H9 (cell line): ENCODE measurements around the gene MUC5B. TPM values are rescaled to one million over a fixed set of nuclear protein-coding genes. Genes with fewer than 3 reads are reported as not detected.
A peak's percentile ranks its signal among the peaks of the same experiment; 100 is the strongest.

Source experiments
- DNase-seq: peaks from one replicate; pipeline ENCODE4 v3.0.0-alpha.2; 2017
- H2AFZ ChIP-seq: one replicate; pipeline ENCODE4 v1.6.1; 2013; ENCODE audit warnings: mild to moderate bottlenecking, low read length, control low read depth, moderate library complexity
- H2AK5ac ChIP-seq: 2 replicates; pipeline ENCODE4 v1.6.1; 2013; ENCODE audit warnings: low read length, control low read depth, mixed read lengths; ENCODE audit not compliant: insufficient read length
- H2BK120ac ChIP-seq: one replicate; pipeline ENCODE4 v1.6.1; 2013; ENCODE audit warnings: low read depth, mild to moderate bottlenecking, low read length, control low read depth, inconsistent platforms; ENCODE audit not compliant: poor library complexity, severe bottlenecking
- H2BK12ac ChIP-seq: 2 replicates; pipeline ENCODE4 v1.6.1; 2013; ENCODE audit warnings: low read length, control low read depth, mixed read lengths, low read depth; ENCODE audit not compliant: insufficient read length
- H2BK15ac ChIP-seq: 2 replicates; pipeline ENCODE4 v1.6.1; 2013; ENCODE audit warnings: low read depth, low read length, control low read depth
- H2BK20ac ChIP-seq: one replicate; pipeline ENCODE4 v1.6.1; 2013; ENCODE audit warnings: low read depth, mild to moderate bottlenecking, low read length, control low read depth, inconsistent platforms; ENCODE audit not compliant: poor library complexity, severe bottlenecking
- H2BK5ac ChIP-seq: 2 replicates; pipeline ENCODE4 v1.6.1; 2013; ENCODE audit warnings: low read length, control low read depth, mixed read lengths; ENCODE audit not compliant: insufficient read length
- H3K14ac ChIP-seq: 2 replicates; pipeline ENCODE4 v1.6.1; 2013; ENCODE audit warnings: low read length, control low read depth; ENCODE audit not compliant: insufficient read depth
- H3K18ac ChIP-seq: 2 replicates; pipeline ENCODE4 v1.6.1; 2013; ENCODE audit warnings: low read depth, mild to moderate bottlenecking, mixed read lengths, low read length, control low read depth; ENCODE audit not compliant: insufficient read length
- H3K23ac ChIP-seq: 2 replicates; pipeline ENCODE4 v1.6.1; 2013; ENCODE audit warnings: low read length, control low read depth, mixed read lengths, low read depth; ENCODE audit not compliant: insufficient read length
- H3K23me2 ChIP-seq: 2 replicates; pipeline ENCODE4 v1.6.1; 2013; ENCODE audit warnings: low read depth, mild to moderate bottlenecking, mixed read lengths, low read length, control low read depth; ENCODE audit not compliant: insufficient read length, poor library complexity, severe bottlenecking
- H3K27ac ChIP-seq: 2 replicates; pipeline ENCODE4 v1.5.1; 2013; ENCODE audit warnings: low read length, control low read depth, mixed read lengths, low read depth; ENCODE audit not compliant: insufficient read length
- H3K27me3 ChIP-seq: 2 replicates; pipeline ENCODE4 v1.6.1; 2013; ENCODE audit warnings: low read length, control low read depth, inconsistent platforms; ENCODE audit not compliant: insufficient read depth
- H3K4ac ChIP-seq: 2 replicates; pipeline ENCODE4 v1.6.1; 2013; ENCODE audit warnings: low read depth, mild to moderate bottlenecking, control low read depth, inconsistent platforms, low read length, moderate library complexity
- H3K4me1 ChIP-seq: 2 replicates; pipeline ENCODE4 v1.6.1; 2013; ENCODE audit warnings: low read length, control low read depth, inconsistent platforms; ENCODE audit not compliant: insufficient read depth
- H3K4me2 ChIP-seq: 2 replicates; pipeline ENCODE4 v1.6.1; 2013; ENCODE audit warnings: low read length, control low read depth, mixed read lengths; ENCODE audit not compliant: insufficient read length, insufficient read depth
- H3K56ac ChIP-seq: 2 replicates; pipeline ENCODE4 v1.6.1; 2013; ENCODE audit warnings: low read depth, mild to moderate bottlenecking, mixed read lengths, low read length, control low read depth; ENCODE audit not compliant: insufficient read length
- H3K79me1 ChIP-seq: 2 replicates; pipeline ENCODE4 v1.6.1; 2013; ENCODE audit warnings: low read depth, mild to moderate bottlenecking, moderate library complexity, low read length, control low read depth, inconsistent platforms; ENCODE audit not compliant: insufficient read depth, poor library complexity, severe bottlenecking
- H3K79me2 ChIP-seq: 2 replicates; pipeline ENCODE4 v1.6.1; 2013; ENCODE audit warnings: low read length, control low read depth, inconsistent platforms; ENCODE audit not compliant: insufficient read depth
- H3K9ac ChIP-seq: 2 replicates; pipeline ENCODE4 v1.6.1; 2013; ENCODE audit warnings: low read length, control low read depth, mixed read lengths; ENCODE audit not compliant: insufficient read length; ENCODE audit errors: extremely low read depth
- H3K9me3 ChIP-seq: one replicate; pipeline ENCODE4 v1.6.1; 2013; ENCODE audit warnings: low read depth, low read length, inconsistent platforms; ENCODE audit not compliant: control insufficient read depth
- H3T11ph ChIP-seq: one replicate; pipeline ENCODE4 v1.6.1; 2013; ENCODE audit warnings: mild to moderate bottlenecking, low read length, control low read depth, inconsistent platforms
- H4K20me1 ChIP-seq: one replicate; pipeline ENCODE4 v1.6.1; 2013; ENCODE audit not compliant: control insufficient read depth, insufficient read length, insufficient read depth
- H4K5ac ChIP-seq: 2 replicates; pipeline ENCODE4 v1.6.1; 2013; ENCODE audit warnings: low read depth, mild to moderate bottlenecking, mixed read lengths, low read length, control low read depth; ENCODE audit not compliant: insufficient read length
- H4K8ac ChIP-seq: replicated peaks from 2 replicates; pipeline ENCODE4 v1.6.1; 2013; ENCODE audit warnings: low read length, control low read depth, mixed read lengths, low read depth; ENCODE audit not compliant: insufficient read length
- H4K91ac ChIP-seq: 2 replicates; pipeline ENCODE4 v1.6.1; 2013; ENCODE audit warnings: low read depth, mild to moderate bottlenecking, moderate library complexity, mixed read lengths, low read length, control low read depth; ENCODE audit not compliant: insufficient read length
- H3K27ac Mint-ChIP-seq, 3 experiments: 2 replicates in 2 of 3; 3 replicates in 1 of 3; pipeline ENCODE4 v1.8.0; 2020 to 2021; ENCODE audit warnings: mixed read lengths in 3 of 3, mild to moderate bottlenecking in 1 of 3, moderate library complexity in 1 of 3
- H3K27me3 Mint-ChIP-seq: 2 replicates; pipeline ENCODE4 v1.8.0; 2021; ENCODE audit warnings: low read depth, mild to moderate bottlenecking, moderate library complexity, mixed read lengths
- H3K36me3 Mint-ChIP-seq, 3 experiments: 2 replicates in 2 of 3; 3 replicates in 1 of 3; pipeline ENCODE4 v1.8.0; 2020 to 2021; ENCODE audit warnings: low read depth in 3 of 3, mixed read lengths in 3 of 3; ENCODE audit not compliant: insufficient read depth in 1 of 3
- H3K4me1 Mint-ChIP-seq, 2 experiments: 2 replicates each; pipeline ENCODE4 v1.8.0; 2020; ENCODE audit warnings: mixed read lengths in 2 of 2
- H3K4me3 Mint-ChIP-seq, 2 experiments: 2 replicates in 1 of 2; 3 replicates in 1 of 2; pipeline ENCODE4 v1.8.0; 2020 to 2021; ENCODE audit warnings: mild to moderate bottlenecking in 2 of 2, mixed read lengths in 2 of 2, moderate library complexity in 1 of 2
- H3K9me3 Mint-ChIP-seq, 2 experiments: 2 replicates in 1 of 2; 3 replicates in 1 of 2; pipeline ENCODE4 v1.8.0; 2020; ENCODE audit warnings: mild to moderate bottlenecking in 2 of 2, mixed read lengths in 2 of 2, moderate library complexity in 1 of 2
- WGBS: extraction: QIAGEN DNeasy Blood & Tissue Kit; methylation state at CpG from one replicate; pipeline ENCODE4 v1.1.7; 2013; ENCODE audit warnings: missing lambda C conversion rate, low lambda C conversion rate, mixed read lengths; ENCODE audit not compliant: insufficient read length; ENCODE audit errors: extremely low coverage; 5-methylcytosine and 5-hydroxymethylcytosine counted together
- total RNA-seq: library from RNA; stranded (reverse); gene quantifications from 2 replicates; pipeline ENCODE4 v1.2.1, GENCODE V29; 2021
- TF ChIP-seq, protein P1 (sequence below): fragments of 200-600 bp; sonication (generic); conservative IDR thresholded peaks from 3 replicates; pipeline ENCODE4 v1.8.0; 2021; ENCODE audit warnings: antibody characterized with exemption, mild to moderate bottlenecking

MUC5B gene
- total RNA-seq, 1 experiment from 2014 or later, result not detected

- H3K14ac ChIP-seq, result no peak overlapping the region
- Mint-ChIP-seq H3K4me1 (no peaks in the 10 kb centered on the region), H3K27me3 (no peaks in the 10 kb centered on the region), H3K36me3 (peaks cover 14 to 48% (median 30%) of the 10 kb centered on the region in 3 experiments; a peak in 6 of 7 replicates), H3K9me3 (peaks cover 0 to 5% of the 10 kb centered on the region in 2 experiments; a peak in 1 of 5 replicates), H3K27ac (peak overlapping the region in 2 of 3 experiments; percentile 79 to 83; a peak in 4 of 7 replicates), H3K4me3 (no peak overlapping the region)
- H4K91ac ChIP-seq, result no peak overlapping the region
- no peak overlapping the region for H2BK15ac ChIP-seq
- no peak overlapping the region for H3K4me2 ChIP-seq
- no peak overlapping the region for H2AK5ac ChIP-seq
- no peaks in the 10 kb centered on the region for H3K79me1 ChIP-seq
- H3K23me2 ChIP-seq, result no peaks in the 10 kb centered on the region
- H3K27me3 ChIP-seq, result no peaks in the 10 kb centered on the region
- H3K27ac ChIP-seq, result no peak overlapping the region
- H3K18ac ChIP-seq, result no peak overlapping the region
- no peak for DNase-seq
- no peak overlapping the region for H2BK12ac ChIP-seq
- no peak overlapping the region for H4K5ac ChIP-seq
- no peak overlapping the region for H2AFZ ChIP-seq
- TF ChIP-seq, protein P1, sequence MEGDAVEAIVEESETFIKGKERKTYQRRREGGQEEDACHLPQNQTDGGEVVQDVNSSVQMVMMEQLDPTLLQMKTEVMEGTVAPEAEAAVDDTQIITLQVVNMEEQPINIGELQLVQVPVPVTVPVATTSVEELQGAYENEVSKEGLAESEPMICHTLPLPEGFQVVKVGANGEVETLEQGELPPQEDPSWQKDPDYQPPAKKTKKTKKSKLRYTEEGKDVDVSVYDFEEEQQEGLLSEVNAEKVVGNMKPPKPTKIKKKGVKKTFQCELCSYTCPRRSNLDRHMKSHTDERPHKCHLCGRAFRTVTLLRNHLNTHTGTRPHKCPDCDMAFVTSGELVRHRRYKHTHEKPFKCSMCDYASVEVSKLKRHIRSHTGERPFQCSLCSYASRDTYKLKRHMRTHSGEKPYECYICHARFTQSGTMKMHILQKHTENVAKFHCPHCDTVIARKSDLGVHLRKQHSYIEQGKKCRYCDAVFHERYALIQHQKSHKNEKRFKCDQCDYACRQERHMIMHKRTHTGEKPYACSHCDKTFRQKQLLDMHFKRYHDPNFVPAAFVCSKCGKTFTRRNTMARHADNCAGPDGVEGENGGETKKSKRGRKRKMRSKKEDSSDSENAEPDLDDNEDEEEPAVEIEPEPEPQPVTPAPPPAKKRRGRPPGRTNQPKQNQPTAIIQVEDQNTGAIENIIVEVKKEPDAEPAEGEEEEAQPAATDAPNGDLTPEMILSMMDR, result no peak
- no peak overlapping the region for H3T11ph ChIP-seq
- H4K20me1 ChIP-seq, result no peaks in the 10 kb centered on the region
- H3K4ac ChIP-seq, result no peak overlapping the region
- H3K9me3 ChIP-seq, result no peaks in the 10 kb centered on the region
- H2BK120ac ChIP-seq, result no peak overlapping the region
- no peaks in the 10 kb centered on the region for H3K79me2 ChIP-seq
- no peaks in the 10 kb centered on the region for H3K4me1 ChIP-seq
- H2BK5ac ChIP-seq, result no peak overlapping the region
- H2BK20ac ChIP-seq, result no peak overlapping the region
- no peak overlapping the region for H4K8ac ChIP-seq
- WGBS, result no CpG with 5 or more reads among the region's 46 CpGs
- H3K23ac ChIP-seq, result no peak overlapping the region
- no peak overlapping the region for H3K9ac ChIP-seq
- no peak overlapping the region for H3K56ac ChIP-seq
These were observed 68.6 kb downstream of the MUC5B start for GRCh38 chr11:1291295-1292017.
